Amniotic stem cell (primary cell): ENCODE data around the gene NKD2.
"Not testable (repeated sequence)": the region's sequence is repeated elsewhere in the genome, so short reads cannot be mapped to it uniquely, and the experiment has no call there.

Source experiments
- DNase-seq: peaks from one replicate; lab custom pipeline; 2025; lab: John Stamatoyannopoulos, UW

The NKD2 gene, protein sequence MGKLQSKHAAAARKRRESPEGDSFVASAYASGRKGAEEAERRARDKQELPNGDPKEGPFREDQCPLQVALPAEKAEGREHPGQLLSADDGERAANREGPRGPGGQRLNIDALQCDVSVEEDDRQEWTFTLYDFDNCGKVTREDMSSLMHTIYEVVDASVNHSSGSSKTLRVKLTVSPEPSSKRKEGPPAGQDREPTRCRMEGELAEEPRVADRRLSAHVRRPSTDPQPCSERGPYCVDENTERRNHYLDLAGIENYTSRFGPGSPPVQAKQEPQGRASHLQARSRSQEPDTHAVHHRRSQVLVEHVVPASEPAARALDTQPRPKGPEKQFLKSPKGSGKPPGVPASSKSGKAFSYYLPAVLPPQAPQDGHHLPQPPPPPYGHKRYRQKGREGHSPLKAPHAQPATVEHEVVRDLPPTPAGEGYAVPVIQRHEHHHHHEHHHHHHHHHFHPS

DNA sequence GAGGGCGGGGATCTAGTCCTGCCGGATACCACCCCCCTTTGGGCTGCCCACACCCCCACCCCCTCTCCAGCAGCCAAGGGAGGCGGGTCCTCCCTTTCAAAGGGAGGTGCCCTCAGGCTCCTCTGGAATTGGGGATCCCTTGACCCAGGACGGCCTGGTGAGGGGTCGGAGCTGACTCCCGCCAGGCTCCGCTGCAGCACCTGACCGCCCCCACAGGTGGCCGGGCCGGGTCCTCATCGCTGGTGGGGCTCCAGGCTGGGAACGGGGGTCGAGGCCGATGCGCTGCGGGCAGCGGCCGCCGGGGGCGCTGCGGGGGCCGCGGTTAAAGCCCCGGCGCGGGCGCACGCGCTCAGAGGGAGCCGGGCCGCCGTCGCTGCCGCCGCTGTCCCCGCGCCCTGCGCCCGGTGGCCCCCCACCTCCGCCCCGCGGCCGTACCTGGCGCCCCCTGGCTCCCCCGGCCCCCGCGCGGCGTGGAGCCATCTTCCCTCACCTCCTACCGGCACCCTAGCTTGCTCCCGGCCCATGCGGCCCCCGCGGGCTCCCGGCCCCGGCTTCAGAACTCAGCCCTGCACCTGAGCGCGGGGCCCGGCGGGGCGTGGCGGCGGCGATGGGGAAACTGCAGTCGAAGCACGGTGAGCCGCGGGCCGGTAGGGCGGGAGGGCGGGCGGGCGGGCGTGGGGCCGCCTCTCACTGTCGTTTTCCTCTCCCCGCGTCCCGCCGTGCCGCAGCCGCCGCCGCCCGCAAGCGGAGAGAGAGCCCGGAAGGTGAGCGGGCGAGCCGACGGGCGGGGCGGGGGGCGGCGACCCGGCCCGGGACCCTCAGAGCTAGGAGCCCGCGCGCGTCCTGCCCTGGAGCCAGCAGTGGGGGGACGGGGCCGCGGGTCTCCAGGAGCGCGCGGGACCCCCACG is at the start of gene NKD2:
Gene NKD2, plus strand, starts transcription at position 352 of the 908 bp plus-strand sequence. Its CDS starts 256 bp downstream, at position 608.
- no peak for DNase-seq

DNA sequence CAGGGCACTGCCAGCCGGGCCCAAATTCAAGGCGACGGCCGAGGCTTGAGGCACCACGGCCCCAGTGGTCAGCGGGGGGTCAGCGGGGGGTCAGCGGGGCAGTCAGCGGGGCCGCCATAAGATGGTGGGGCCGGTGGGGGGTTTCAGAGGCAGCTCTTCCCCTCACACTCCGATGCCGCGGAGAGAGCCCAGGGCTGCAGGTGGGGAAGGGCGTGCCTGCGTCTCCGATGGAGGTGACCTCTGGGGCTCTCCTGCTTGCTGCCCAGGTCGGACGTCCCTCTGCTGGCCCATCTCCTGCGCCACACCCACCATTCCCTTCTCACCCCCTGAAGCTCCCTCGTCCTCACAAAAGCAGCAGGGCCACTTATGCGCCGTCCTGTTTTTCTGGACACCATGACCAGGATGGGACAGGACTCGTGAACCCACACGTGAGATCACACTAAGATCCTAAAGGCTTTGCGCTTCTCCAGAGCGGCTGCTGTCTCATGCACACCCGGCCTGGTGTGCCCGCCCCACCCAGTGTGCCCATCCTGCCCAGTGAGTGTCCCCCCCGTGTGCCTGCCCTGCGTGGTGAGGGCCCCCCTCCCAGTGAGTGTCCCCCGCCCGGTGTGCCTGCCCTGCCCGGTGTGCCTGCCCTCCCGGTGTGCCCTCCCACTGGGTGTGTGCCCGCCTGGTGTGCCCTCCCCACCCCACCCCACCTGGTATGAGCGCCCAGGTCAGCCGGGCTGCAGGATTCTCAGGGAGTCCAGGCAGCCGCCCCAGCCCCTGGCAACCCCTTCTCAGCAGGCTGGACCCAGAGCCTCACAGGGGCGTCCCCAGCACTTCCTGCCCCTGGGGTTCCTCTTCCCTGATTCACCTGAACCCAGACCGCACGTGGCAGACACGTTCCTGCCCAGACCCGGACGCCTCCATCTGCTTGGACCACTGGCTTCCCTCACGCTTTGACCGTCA is 48.7 kb upstream of the NKD2 start:
- no peak for DNase-seq

- DNase-seq, result no peak
These were observed 48.1 kb upstream of the NKD2 start for GRCh38 chr5:960551-960950.

- DNase-seq, result no peak
These were observed 47.4 kb upstream of the NKD2 start for GRCh38 chr5:961002-961710.

DNA sequence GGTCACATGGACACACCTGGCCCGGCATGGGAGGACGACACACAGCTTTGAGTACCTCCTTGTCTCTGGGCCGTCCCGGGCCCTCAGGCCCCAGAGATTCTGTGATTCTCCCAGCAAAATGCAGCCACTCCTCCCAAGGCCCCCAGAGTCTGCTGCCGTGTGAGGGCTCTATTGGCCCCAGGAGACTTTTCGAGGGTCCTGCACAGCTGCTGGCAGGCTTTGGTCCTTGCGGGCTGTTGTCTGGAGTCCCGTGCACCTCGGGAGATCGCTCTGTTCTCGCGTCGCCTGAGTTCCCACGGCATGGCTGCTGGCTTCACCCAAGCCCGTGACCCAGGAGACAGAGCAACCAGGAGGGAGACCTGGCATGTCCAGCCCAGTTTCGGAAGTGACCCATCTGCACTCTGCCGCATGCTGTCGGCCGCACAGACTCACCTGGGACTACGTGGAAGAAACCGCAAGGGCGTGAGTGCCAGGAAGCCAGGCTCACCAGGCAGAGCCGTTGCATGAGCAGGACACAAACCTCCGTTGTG is 46.8 kb upstream of the NKD2 start:
- DNase-seq, result no peak

DNA sequence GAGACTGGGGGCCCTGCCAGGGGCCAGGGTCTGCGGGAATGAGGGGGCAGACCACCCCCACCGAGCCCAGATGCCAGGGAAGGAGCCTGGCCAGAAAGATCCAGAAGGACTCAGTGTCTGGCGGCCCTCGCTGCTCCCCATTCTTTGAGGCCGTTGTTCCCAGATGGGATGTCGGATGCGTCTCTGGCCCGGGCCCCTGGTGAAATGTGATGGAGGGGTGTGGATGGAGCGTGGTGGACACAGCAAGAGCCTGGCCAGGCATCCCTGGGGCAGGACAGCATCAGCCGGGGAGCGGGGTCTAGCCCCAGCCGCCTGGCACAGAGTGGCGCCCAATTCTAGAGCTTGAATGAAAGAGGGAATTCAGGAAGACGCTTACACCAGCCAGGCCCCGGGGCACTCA is 46.2 kb upstream of the NKD2 start:
- DNase-seq, result no peak

- DNase-seq, result no peak
These were observed 45.8 kb upstream of the NKD2 start for GRCh38 chr5:962801-963200.

DNA sequence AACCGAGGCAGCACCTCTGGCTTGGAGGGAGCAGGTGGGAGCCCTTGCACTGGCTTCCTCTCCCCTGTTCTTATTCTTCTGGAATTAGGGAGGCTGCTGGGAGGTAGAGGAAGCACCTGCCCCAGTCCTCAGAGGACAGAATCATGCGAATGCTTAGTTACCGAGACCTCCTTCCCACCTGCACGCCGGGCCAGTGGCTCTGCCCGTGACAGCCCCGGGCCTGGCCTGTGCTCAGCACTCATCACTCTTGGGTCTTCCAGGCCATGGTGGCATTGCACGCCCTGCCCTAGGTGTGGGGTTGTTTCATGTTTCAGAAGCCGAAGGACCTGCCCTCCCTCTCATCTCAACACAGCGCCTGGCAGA is 45.3 kb upstream of the NKD2 start:
- DNase-seq, result no peak

GRCh38 chr5:963673-964531 is 44.7 kb upstream of the NKD2 start:
- DNase-seq, result no peak

DNA sequence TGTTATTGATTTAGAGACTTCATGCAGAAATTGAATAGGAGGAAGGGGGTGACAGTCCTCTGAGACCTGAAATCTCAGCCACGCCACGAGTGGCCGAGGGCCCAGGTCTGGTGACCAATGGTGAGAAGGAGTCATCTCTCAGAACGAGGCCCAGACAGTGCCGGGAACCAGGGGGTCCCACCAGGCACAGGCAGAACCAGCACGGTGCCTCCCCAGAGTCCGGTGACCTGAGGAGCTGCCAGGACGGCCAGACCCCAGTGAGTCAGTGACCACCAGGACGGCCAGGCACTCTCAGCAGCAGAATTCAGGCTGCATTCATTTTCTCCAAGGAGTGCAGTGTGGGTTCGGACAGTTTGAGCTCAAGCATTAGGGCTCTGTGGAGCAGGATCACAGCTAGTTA is 43.8 kb upstream of the NKD2 start:
- no peak for DNase-seq

- DNase-seq, result no peak
These were observed 42.8 kb upstream of the NKD2 start for GRCh38 chr5:965604-966344.

GRCh38 chr5:966345-966710 is 42.3 kb upstream of the NKD2 start:
- no peak for DNase-seq

GRCh38 chr5:966941-967340 is 41.7 kb upstream of the NKD2 start:
- no peak for DNase-seq

DNA sequence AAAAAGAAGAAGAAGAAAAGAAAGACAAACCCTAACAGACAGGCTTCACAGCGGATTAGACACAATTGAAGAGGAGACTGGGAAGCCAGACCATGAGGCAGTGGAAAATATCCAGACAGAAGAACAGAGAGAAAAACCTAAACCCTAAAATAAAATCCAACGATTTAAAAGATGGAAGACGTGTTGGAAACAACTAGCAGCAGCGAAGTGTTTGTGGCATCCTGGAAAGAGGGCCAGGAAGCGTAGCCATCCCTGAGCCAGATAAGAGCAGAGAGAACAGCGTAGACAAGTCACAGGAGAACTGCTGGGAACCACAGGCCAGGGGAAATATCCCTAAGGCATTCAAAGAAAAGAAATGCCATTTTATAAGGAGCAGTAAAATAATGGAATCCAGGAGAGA is 39.7 kb upstream of the NKD2 start:
- DNase-seq, result no peak

GRCh38 chr5:969408-969839 is 39.2 kb upstream of the NKD2 start:
- DNase-seq, result no peak

DNA sequence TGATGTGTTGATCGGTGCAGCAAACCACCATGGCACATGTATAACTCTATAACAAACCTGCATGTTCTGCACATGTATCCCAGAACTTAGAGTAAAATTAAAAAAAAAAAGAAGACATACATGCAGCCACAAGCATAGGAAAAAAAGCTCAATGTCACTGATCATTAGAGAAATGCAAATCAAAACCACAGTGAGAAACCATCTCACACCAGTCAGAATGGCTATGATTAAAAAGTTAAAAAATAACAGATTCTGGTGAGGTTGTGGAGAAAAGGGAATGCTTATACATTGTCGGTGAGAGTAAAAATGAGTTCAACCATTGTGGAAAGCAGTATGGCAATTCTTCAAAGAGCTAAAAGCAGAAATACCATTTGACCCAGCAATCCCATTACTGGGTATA is 36.0 kb upstream of the NKD2 start:
- not testable (repeated sequence) for DNase-seq

DNA sequence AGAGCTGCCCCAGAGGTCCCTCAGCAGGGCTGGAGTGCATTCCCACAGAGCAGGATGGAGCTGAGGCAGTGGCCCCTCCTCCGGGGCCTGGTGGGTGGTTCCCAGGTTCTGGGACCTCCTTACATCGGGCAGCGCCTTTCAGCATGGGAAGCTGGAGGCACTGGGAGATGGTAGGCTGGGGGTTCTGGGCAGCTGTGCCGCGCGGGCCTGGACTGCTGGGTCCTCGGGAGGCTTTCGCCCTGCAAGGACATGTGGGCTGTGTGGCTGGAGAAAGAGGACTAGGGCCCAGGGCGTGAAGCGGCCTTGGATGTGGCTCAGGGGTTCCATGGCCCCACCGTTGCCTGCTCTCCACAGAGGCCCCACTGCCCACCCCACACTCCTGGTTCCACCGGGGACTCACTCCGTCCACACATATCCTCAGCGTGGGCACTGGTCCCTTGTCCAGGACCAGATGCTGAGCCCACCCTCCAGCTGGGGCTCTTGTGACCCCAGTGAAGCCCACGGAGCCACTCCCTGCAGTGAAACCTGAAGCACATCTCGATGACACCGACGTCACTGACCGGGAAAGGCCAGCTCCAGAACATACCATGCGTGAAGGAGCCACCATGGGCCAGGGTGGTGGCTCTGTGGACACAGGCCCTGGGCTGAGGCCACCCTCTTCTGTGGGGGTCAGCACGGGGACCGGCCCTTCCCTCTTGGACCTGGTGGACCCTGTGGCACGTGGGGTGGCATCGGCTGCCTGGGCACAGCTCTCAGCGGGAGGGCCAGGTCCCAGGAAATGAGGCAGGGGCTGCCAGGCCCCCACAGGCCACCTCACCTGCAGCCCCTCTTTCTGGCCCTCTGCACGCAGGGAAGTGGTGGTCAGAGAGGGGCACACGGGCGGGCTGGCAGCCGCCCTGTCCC is 31.5 kb upstream of the NKD2 start:
- no peak for DNase-seq

DNA sequence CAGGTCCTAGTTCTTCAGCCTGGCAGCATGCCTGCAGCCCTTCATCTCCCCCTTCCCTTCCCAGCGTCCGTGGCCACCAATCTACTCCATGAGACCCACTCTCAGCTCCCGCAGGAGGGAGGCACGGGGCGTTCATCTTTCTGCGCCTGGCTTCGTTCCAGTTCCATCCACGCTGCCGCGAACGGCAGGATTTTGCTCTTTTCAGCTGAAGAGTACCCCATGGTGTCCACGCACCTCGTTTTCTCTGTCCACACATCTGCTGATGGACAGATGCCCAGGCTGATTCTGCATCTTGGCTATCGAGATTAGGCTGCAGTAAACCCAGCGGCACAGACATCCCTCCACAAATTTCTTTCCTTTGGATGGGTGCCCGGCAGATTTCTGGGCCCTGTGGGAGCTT is 30.5 kb upstream of the NKD2 start:
- no peak for DNase-seq
